Stimulated activated CD4-positive, alpha-beta T cell treated with anti-CD3 and anti-CD28 coated beads, Interleukin-15, amount 100 ng/mL, for 48 hours (primary cell): ENCODE measurements around the gene HSF4.

Source experiments
- DNase-seq, 2 donors: peaks; one replicate each; pipeline ENCODE4 v3.0.0-alpha.2; 2020; ENCODE audit warnings: low read depth in 2 of 2

The HSF4 gene

DNA sequence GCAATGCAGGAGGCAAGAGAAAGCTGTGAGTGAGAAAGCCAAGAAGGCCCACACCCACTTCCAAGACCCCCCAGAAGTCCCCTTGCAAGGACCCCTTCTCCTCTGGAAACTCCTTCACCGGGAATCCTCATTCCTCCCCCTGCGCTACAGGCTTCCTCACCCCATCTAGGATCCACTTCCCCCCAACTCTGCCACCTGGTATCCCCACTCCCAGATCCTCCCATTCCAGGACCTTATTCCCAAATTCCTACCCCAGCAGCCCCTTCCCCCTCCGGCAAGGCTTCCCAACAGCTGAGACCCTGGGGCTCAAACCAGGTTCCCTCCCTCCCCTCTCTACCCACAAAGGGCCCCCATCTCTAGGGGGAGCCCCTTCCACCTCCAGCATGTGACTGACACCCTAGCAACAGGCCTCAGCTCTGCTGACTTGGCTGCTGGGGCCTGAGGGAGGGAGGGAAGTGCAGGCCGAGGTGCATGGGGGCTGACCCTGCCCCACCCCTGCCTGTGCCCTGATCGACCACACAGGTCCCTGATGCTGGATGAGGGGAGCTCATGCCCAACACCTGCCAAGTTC, 2.1 kb downstream of the HSF4 start:
- no peak for DNase-seq

DNA sequence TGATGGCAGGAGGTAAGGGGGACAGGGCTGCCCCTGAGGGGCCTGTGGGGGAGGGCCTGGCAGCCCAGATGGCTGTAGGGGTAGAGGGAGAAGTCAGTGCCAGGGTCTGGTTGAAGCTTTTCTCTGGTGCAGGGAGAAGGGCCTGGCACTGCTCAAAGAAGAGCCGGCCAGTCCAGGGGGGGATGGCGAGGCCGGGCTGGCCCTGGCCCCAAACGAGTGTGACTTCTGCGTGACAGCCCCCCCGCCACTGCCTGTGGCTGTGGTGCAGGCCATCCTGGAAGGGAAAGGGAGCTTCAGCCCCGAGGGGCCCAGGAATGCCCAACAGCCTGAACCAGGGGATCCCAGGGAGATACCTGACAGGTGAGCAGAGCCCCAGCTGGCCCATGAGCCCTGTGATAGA, 3.0 kb downstream of the HSF4 start:
- no peak for DNase-seq

DNA sequence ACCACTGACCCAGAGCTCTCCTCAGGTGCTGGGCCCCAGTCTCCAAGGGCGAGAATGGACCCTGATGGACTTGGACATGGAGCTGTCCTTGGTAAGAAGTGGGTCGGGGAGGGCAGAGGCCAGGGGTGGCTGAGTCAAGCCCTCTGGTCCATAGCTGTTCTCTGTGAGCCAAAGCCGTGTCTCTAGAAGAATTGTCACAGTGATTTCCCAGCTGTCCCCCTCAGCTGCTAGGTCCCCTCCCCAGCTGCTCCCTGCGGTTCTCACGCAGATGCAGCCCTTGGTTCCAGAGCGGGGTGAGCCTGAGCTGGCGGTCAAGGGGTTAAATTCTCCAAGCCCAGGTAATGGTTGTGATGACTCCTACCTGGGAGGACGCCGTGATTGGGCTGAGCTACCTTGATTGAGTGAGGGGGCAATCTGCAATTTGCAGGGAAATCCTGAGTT, 4.5 kb downstream of the HSF4 start:
- DNase-seq = no peak

DNA sequence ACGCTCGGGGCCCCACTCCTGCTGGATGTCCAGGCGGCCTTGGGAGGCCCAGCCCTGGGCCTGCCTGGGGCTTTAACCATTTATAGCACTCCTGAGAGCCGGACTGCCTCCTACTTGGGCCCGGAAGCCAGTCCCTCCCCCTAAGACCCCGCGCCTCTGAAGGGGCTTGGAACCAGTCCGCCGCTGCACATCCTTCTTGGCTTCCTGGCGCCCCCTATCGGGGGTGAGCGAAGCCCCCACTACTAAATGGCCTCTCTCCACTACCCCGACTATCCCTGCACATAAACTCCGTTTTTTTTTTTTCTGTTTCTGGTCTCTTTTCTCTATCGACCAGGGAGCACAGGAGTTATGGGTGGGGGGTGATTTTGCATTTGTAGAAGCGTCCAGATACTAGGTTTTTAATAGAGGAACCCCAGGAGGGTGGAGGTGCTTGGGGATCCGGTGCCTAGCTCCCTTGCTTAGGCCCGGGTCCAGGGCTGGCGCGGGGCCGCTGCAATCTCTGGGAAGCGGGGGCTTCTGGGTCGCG, 5.2 kb downstream of the HSF4 start:
- no peak for DNase-seq

DNA sequence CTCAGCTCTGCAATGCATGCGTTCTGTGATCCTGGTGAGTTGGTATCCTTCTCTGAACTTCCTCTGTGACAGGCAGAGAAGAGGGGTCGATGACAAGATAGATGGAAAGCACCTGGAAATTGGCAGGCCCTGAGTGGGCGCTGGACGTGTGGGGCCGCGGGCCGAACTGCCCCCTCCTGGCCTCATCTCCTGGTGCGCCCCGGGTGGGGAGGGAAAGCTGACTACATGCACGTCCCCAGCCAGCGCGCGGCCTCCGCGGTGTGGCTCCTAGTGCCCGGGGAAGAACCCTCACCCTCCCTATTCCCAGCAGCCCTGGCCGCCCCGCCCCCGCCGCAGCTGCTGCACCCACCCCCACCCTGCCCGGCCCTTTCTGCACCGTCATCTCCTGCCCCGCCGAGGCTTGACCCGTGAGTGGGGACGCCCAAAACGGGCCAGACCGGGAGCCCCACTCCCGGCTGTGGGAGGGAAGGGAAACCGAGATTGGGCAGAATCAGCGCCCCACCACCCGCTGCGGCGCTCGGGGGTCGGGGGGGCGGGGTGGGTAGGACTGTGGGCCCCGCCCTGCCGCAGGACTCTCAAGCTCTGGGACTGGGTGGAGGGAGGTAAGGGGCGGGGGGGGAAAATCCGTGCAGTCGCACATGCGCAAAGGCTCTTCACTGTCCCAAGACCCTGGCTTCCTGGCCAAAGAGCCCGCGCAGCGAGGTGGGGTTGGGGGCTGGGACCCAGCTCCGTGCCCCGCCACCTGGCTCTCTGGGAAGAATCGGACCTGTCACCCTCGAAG, 5.8 kb downstream of the HSF4 start, which contains the start of gene NOL3:
NOL3 (plus strand) TSS at position 371 of the 781 bp plus-strand sequence.
- peak in 1 of 2 donors; percentile 60 for DNase-seq

DNA sequence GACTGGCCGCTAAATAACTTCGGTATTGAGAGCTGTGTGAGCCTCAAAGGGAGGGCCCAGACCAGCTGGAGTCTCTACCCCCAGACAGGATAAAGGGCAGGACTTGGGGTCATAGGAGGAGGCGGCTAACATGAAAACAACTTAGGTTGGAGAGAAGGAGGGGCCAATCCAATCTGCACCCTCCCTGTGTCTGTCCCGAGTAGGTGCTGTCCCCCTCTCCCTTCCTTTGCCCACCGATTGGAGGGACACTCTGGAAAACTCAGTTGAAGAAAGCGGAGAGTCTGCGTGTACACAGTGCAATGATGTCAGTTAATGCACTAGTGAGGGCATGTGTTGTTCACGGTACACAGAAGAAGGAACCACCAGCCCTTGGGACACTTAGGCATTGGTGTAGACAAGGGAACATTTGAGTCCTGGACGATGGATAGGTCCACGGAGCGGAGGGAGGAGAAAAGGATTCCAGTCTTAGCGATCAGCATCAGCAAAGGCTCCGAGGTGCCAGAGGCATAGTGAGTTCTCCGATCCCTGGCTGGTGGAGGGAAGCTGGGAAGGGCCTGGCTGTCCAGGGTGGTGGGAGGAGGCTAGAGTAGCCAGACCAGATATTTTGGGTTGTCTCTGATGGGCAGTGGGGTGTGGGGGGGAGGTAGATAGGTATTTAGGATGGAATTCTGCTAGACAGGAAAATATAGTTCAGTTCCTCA, 6.6 kb downstream of the HSF4 start:
- DNase-seq = no peak

DNA sequence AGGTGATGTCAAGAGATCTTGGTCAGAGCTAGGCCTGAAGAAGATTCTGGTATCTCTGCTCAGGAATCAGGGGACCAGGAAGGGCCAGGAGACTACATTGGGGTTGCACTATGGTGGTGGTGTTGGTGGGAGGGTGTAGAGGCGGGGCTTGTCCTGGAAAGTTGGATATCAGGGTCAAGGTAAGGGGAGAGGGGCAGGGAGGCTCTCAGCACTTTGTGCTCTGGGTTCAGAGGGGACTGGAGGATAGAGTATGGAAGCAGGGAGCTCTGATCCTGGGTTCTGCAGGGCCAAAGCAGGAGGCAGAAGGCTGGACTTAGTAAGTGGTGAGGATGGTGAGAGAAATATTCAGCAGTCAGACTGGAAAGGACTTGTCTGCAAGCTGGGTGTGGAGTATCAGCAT, 8.8 kb downstream of the HSF4 start:
- DNase-seq = no peak

DNA sequence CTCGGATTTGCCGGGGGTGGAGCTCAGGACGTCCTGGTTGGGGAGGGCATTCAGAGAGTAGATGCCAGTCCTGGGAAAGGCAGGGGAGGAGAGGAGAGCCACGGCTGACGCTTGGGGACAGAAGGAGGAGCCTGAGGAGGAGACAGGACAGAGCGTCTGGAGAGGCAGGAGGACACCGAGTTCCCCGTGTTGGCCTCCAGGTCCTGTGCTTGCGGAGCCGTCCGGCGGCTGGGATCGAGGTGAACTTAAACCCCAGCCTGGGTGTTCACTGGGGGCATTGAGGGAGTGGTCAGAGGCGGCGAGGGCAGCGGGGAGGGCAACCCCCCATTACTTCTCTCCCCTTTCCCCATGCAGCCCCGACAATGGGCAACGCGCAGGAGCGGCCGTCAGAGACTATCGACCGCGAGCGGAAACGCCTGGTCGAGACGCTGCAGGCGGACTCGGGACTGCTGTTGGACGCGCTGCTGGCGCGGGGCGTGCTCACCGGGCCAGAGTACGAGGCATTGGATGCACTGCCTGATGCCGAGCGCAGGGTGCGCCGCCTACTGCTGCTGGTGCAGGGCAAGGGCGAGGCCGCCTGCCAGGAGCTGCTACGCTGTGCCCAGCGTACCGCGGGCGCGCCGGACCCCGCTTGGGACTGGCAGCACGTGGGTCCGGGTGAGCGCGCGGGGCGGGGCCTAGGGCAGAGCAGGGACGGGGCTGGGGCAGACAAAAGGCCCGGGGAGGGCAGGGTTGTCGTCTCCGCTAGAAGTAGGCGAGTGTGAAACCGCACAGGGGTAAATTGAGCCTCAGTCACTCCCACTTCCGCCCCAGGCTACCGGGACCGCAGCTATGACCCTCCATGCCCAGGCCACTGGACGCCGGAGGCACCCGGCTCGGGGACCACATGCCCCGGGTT, 9.5 kb downstream of the HSF4 start:
- DNase-seq = no peak

DNA sequence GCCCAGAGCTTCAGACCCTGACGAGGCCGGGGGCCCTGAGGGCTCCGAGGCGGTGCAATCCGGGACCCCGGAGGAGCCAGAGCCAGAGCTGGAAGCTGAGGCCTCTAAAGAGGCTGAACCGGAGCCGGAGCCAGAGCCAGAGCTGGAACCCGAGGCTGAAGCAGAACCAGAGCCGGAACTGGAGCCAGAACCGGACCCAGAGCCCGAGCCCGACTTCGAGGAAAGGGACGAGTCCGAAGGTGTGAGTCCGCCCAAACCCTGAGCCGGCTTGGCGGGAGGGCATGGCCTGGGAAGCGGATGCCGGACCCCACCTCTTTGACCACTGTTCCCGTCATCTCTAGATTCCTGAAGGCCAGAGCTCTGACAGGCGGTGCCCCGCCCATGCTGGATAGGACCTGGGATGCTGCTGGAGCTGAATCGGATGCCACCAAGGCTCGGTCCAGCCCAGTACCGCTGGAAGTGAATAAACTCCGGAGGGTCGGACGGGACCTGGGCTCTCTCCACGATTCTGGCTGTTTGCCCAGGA, 10.2 kb downstream of the HSF4 start:
- DNase-seq = no peak

DNA sequence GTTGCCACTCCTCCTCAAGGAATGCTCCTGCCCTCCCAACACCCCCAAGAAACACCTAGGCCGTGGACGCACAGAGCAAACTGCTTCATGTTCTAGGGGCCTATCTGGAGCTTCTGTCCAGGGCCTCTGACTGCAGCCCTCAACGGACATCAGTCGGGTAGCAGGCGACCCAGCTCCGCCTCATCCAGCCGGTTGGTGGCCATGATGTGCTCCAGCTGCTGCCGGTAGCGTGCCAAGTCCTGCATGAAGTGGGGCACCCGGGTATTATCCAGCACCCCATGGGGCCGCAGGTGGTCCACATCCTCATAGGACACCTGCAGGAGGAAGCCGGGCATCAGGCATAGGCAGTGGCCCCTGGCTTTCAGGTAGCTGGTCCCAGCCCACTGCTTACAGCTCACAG, 12.1 kb downstream of the HSF4 start:
- no peak for DNase-seq

DNA sequence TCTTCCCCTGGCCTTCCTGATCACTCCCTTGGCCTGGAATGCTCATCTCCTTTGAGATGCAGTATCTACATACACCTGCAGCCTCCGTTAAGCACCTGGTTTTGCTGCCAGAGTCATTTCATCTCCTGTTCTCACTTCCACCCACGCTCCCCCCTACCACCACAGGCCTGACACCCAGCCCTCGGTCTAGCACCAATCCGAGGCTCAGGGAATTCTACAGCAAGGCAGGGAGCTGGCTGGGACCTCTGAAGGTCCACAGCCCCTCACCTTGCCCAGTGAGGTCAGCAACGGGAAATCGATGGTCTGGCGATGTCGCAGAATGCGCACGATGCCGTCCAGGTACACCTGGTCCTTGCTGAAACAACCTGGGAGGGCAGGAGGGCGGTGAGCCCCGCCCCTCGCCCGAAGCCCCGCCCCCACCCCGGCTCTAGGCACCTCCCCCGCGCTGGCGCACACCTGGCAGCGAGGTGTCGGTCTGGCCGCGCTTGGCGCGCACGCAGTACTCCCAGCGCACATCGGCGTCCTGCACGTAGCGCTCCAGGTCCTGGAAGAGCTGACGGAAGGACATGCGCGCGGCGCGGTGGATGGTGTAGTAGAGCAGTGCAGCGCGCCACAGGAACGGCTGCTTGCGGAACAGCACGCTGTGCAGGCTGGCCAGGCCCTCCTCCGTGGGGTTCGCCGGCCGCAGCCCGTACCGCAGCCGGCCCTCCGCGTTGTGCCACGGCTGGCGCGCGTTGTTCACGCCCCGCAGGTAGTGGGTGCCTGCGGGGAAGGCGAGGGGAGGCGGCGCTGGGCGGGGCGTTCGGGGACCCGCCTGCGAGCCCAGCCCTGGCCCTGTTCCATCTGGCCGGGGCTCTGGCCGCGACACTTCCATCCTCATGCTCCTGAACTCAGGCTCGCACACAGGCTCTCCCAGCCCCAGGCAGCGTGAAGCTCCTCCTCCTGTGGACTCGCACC, 13.5 kb downstream of the HSF4 start:
- no peak for DNase-seq

DNA sequence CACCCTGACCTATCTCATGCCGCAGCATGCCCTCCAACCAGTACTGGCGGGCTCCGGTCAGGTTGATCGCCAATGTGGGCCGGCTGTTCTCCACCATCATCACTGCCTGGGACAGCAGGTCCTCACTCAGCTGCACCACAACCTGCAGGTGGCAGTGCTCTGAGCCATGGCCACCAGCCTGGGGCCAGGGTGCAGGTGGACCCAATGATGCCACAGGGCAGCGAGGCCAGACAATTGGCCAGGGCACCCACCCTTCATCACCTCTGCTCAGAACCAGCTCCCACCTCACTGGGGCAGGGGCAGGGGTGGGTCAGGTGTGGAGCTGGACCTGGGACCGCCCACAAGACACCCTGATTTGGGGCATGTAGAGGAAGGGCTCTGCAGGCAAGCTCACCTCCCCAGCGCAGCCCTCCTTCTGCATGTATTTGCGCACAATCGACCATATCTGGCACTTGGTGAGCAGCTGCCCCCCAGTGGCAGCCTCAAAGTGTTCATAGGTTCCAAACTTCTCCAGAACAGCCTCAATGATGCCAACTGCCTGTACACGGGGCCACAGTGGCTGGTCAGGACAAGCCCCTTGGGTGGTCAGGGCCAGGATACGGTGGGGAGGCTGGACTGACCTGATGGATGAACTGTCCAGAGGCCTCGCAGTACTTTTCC, 15.0 kb downstream of the HSF4 start:
- no peak for DNase-seq

DNA sequence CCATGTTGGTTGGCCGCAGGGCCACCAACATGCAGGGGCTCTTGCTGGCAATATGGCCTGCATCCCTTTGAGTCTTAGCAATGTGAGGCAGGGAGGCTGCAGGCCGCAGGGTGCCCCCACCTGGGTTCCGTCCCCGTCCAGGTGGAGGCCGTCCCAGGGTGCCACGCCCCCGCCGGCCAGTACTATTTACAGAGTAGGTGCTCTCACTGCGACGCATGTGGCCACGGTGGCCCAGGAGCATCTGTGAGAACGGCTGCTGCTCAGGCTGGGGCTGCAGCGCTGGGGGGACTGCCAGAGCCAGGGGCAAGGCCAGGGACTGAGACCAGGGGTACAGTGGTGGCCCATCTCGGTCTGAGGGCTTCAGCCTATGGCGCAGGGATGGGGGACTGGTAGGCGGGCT, 15.6 kb downstream of the HSF4 start:
- no peak for DNase-seq

DNA sequence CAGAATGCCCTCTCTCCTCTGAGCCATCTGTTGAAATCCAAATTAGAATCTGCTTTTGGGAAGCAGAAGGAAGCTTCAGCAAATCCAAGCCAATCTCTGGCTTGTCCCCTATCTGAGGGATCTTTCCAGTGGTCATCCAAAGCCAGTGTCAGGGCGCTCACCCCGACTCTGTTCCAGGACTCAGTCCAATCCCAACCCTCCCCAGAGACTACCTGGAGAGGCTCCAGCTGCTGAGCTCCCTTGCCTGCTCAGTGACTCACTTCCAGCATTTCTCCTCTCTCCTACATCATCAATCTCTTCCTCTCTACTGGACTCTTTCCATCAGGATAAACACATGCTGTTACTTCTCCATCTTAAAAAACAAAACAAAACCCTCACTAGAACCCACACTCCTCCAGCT, 16.8 kb downstream of the HSF4 start:
- DNase-seq = no peak

DNA sequence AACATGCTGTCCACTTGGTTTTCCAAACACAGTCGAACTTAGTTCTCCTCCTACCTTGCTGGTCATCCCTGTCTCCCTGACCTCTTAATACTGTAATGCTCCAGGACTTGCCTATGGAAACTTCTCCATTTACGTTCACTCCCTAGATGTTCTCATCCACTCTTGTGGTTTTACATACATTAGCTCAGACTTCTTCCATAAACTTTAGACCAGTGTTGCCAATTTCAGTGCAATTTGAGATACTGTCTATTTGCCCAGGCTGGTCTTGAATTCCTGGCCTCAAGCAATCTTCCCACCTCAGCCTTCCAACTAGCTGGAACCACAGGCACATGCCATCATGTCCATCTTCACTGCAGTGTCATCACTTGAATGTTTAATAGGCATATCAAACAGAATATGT, 17.7 kb downstream of the HSF4 start:
- no peak for DNase-seq

DNA sequence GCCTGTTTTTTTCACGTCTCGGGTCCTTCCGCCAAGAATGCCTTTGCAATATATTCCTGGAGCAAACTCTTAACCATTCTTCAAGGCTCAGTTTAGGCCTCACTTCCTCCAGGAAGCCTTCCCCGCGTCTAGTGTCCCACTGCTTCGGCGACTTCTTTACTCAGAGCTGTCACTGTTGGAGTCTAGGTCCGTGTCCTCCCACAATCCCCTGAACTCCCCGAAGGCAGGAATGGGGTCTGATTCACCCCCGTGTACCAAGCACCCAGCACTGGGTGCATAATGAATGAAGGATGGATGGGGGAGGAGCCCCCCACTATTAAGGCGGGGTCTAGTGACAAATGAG, 18.7 kb downstream of the HSF4 start:
- DNase-seq = no peak

DNA sequence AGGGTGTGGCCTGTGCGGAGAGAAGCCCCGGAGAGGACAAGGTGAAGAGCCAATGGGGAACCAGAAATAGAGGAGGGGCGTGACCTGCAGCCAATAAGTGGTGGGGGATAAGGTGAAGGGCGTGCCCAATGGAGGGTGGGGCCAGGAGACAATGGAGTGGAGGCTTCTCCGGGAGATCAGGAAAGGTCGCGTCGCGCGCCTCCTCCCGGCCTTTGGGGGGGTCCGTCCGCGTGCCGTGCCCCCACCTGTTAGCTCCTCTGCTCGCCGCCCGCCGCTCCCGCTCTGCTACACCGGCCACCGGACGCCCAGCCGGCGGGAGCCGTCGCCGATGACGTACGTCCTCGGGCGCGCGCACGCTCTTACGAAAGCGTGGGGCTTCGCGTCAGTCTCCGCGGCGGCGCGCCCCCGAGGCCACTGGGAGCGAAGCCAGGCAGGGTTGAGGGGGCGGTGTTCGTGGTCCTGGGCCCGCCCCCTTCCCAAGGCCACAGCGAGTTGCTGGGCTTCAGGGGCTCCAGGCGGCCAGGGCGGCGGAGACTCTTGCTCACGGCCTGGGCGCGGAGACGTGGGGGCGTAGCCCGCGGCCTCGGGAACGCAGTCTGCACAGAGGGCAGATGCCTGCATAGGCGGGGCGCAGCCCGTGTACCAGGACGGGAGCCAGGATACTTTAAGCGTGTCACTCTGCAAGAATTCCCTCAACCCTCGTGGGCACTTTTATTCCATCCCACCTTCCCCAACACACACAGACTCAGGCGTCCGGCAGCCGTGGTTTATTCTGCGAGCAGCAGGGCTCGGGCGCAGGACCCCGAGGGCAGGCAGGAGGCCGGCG, 19.3 kb downstream of the HSF4 start, which contains the start of gene MATCAP1:
MATCAP1 (minus strand) TSS at position 337 of the 826 bp plus-strand sequence. CDS start 3,353 bp downstream, outside the sequence.
- peak; percentile 89 to 93 for DNase-seq

DNA sequence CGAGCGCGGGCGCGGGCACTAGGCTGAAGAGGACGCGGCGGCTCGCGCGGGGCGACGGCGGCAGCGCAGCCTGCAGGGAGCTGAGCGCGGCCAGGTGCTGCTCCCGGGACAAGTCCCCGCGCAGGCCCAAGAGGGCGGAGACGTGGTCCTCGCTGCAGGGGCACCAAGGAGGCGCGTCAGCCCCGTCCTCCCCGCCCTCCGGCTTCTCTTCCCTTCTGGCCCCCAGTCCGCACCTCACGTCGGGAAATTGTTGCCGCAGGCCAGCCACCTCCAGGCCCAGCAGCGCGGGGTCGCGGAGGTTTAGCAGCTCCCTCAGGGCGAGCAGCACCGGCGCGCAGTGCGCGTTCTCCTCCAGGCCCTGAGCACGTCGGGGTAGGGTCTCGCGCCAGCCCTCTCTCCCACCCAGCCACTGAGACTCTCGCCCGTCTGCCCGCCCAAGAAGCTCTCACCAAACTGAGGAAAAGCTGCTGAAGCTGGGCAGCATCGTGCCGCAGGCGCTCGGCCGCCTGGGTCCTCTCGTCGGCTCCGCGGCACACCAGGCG, 20.0 kb downstream of the HSF4 start:
- DNase-seq = no peak
